ENCODE results near the gene MYO19. TPM values are rescaled to one million over a fixed set of nuclear protein-coding genes. Genes with fewer than 3 reads are reported as not detected.
A peak's percentile ranks its signal among the peaks of the same experiment; 100 is the strongest.

The MYO19 gene
- total and polyA plus RNA-seq, 9 of the 15 experiments (the other 6 are each of a cell fraction or from before 2014, with no cell fraction given), result 21.6 to 176 (median 129) TPM

GRCh38 chr17:36544307-36545076 is 9.8 kb upstream of the MYO19 start, which contains the start of gene GGNBP2 (continued):
- TF ChIP-seq RNF219 (CRISPR knock-in tag; IDR thresholded peaks at IDR 0.05) (no peak), CTCFL (IDR thresholded peaks at IDR 0.05; ENCODE audit: borderline replicate concordance, insufficient read depth, low read depth, low read length, poor library complexity, severe bottlenecking) (no peak), ETV5 (CRISPR knock-in tag; IDR thresholded peaks at IDR 0.05; ENCODE audit: low read depth) (0 out of 2 replicates have a peak, but pooled peaks have one; percentile 49), ZNF280B (CRISPR knock-in tag; IDR thresholded peaks at IDR 0.05) (no peak), TFAM (CRISPR knock-in tag; conservative IDR thresholded peaks at IDR 0.05) (no peak), SPI1 (IDR thresholded peaks at IDR 0.05; ENCODE audit: borderline replicate concordance, low read depth, low read length) (no peak), PHTF2 (CRISPR knock-in tag; IDR thresholded peaks at IDR 0.05) (no peak), HDAC8 (tag; IDR thresholded peaks at IDR 0.05) (no peak), TAF1 (IDR thresholded peaks at IDR 0.05; ENCODE audit: control insufficient read depth, extremely low read depth, insufficient read depth, low read length, severe bottlenecking) (peak; percentile 91), NUFIP1 (IDR thresholded peaks at IDR 0.05; ENCODE audit: partially characterized antibody) (no peak), ZNF589 (CRISPR knock-in tag; IDR thresholded peaks at IDR 0.05; ENCODE audit: low read depth) (no peak), MCM5 (IDR thresholded peaks at IDR 0.05; ENCODE audit: low read depth) (no peak), NCOA2 (IDR thresholded peaks at IDR 0.05; ENCODE audit: partially characterized antibody in 2 of 2) (no peak), NBN (IDR thresholded peaks at IDR 0.05; ENCODE audit: low read depth) (no peak), ETV6 (IDR thresholded peaks at IDR 0.05; ENCODE audit: borderline replicate concordance in 1 of 2, low read depth in 2 of 2, low read length in 1 of 2) (no peak), ETV6 (CRISPR knock-in tag; IDR thresholded peaks at IDR 0.05; ENCODE audit: borderline replicate concordance) (no peak), ZNF436 (CRISPR knock-in tag; IDR thresholded peaks at IDR 0.05) (no peak), ILF3 (IDR thresholded peaks at IDR 0.05; ENCODE audit: borderline replicate concordance) (no peak), KHSRP (IDR thresholded peaks at IDR 0.05) (no peak), DDX20 (tag; IDR thresholded peaks at IDR 0.05; ENCODE audit: low read depth) (no peak)

Data from K562 (cell line).